Left renal pelvis (tissue), 4 donors: ENCODE results near the gene BLVRB. TPM values are rescaled to one million over a fixed set of nuclear protein-coding genes. Genes with fewer than 3 reads are reported as not detected.

Experiments used
- DNase-seq, 4 donors: peaks; one replicate each; pipeline ENCODE4 v3.0.0-alpha.2; 2013; ENCODE audit warnings: low read depth in 4 of 4, low spot score in 3 of 4
- polyA plus RNA-seq, 4 donors: library from polyadenylated mRNA; unstranded; fragments of 120-200 nt; gene quantifications; one replicate each; pipeline ENCODE4 v1.2.1, GENCODE V29; 2013; ENCODE audit not compliant: insufficient read length in 4 of 4

BLVRB gene
- polyA plus RNA-seq, 4 donors = 38.3 to 81.1 (median 46.6) TPM

GRCh38 chr19:40425450-40426287 is 39.9 kb downstream of the BLVRB start, which contains the start of gene SERTAD1:
SERTAD1 (minus strand) TSS chr19:40425992; CDS start chr19:40423546, 2,446 bp downstream.
- peak; percentile 99 for DNase-seq

GRCh38 chr19:40424637-40425449 is 40.7 kb downstream of the BLVRB start:
- DNase-seq = no peak

GRCh38 chr19:40423938-40424337 is 41.6 kb downstream of the BLVRB start:
- DNase-seq = no peak

- DNase-seq = no peak
Observed at GRCh38 chr19:40422748-40423566, 42.6 kb downstream of the BLVRB start.

GRCh38 chr19:40421993-40422747 is 43.4 kb downstream of the BLVRB start:
- DNase-seq = no peak

GRCh38 chr19:40420766-40421765 is 44.5 kb downstream of the BLVRB start:
- peak; percentile 66 to 89 (median 84) for DNase-seq

- no peak for DNase-seq
Observed at GRCh38 chr19:40420451-40420765, 45.1 kb downstream of the BLVRB start.

GRCh38 chr19:40419780-40420179 is 45.8 kb downstream of the BLVRB start:
- DNase-seq = no peak

- no peak for DNase-seq
Observed at GRCh38 chr19:40419066-40419612, 46.4 kb downstream of the BLVRB start.

- DNase-seq = no peak
Observed at GRCh38 chr19:40418040-40418439, 47.5 kb downstream of the BLVRB start.

GRCh38 chr19:40417643-40417981 is 47.9 kb downstream of the BLVRB start:
- DNase-seq = no peak

GRCh38 chr19:40416918-40417642 is 48.5 kb downstream of the BLVRB start:
- no peak for DNase-seq

GRCh38 chr19:40415768-40416167 is 49.8 kb downstream of the BLVRB start:
- no peak for DNase-seq

- no peak for DNase-seq
Observed at GRCh38 chr19:40414542-40415535, 50.7 kb downstream of the BLVRB start.

GRCh38 chr19:40413291-40413845 is 52.2 kb downstream of the BLVRB start, which contains the start of gene PRX:
PRX (minus strand) TSS chr19:40413378; CDS start chr19:40407932, 5,446 bp downstream.
- DNase-seq = no peak

GRCh38 chr19:40412866-40413265 is 52.7 kb downstream of the BLVRB start:
- DNase-seq = no peak
